ENCODE data around the gene CDCA7L.

Gene CDCA7L, protein sequence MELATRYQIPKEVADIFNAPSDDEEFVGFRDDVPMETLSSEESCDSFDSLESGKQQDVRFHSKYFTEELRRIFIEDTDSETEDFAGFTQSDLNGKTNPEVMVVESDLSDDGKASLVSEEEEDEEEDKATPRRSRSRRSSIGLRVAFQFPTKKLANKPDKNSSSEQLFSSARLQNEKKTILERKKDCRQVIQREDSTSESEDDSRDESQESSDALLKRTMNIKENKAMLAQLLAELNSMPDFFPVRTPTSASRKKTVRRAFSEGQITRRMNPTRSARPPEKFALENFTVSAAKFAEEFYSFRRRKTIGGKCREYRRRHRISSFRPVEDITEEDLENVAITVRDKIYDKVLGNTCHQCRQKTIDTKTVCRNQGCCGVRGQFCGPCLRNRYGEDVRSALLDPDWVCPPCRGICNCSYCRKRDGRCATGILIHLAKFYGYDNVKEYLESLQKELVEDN

DNA sequence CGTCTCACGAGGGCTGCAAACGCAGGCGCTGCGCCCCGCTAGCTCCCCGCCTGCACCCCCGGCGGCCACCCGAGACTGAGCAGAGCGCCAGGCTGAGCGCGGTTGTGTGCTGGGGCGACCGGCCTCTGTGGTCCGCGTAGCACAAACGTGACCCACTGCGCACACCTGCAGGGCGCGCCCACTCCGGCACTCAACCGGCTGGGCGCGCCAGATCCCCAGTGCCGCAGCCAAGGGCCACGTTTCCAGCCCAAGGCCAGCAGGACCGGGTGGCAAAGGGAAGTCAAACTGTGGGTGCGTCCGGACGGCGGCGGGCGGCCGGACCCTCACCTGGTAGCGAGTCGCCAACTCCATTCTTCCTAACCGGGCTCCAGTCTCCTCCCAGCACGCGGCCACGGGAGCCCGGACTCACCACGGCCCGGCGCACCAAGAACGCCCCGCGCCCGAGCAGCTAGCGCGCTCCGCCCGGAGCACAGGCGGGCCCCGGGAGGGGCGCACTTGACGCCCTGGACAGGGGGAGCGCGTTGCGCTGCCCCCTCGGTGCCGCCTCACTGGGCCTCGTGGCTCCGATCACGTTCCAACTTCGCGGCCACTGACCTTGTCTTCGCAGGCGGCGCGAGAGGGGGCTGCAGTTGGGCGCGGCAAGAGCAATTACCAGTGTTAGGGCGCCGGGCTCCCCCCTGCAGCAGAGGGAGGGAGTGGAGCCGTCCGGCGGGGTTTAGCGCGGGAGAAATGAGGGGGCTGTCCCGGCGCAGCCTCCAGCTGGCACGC, at the start of gene CDCA7L:
Gene CDCA7L, minus strand, starts transcription at position 446 of the 768 bp plus-strand sequence. Its CDS starts 95 bp downstream, at position 351.
- DNase-seq (ENCODE audit: low read depth), result peak; percentile 89

DNA sequence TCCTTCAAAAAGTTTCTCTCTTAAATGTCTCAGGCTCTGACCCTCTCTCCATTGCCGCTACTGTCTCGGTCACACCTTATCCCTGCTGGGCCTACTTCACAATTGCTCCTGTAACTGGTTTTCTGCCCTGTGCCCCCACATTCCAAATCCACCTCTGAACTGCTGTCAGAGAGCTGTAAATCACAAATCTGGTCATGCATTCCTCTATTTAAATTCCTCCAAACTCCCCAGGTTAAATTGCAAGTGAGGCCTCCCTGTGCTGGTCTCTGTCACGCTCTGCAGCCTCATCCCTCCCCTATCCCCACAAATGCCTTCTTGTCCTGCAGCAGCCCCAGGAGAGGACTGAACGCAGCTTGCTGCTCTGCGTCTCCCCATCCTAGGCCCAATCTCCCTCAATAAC, 40.4 kb upstream of the CDCA7L start:
- no peak for DNase-seq (ENCODE audit: low read depth)

- DNase-seq (ENCODE audit: low read depth), result no peak
Measured at GRCh38 chr7:21984042-21984441, 38.3 kb upstream of the CDCA7L start.

- no peak for DNase-seq (ENCODE audit: low read depth)
Measured at GRCh38 chr7:21983056-21983455, 37.4 kb upstream of the CDCA7L start.

- no peak for DNase-seq (ENCODE audit: low read depth)
Measured at GRCh38 chr7:21981524-21981923, 35.8 kb upstream of the CDCA7L start.

GRCh38 chr7:21980926-21981500, 35.3 kb upstream of the CDCA7L start:
- DNase-seq (ENCODE audit: low read depth), result no peak

DNA sequence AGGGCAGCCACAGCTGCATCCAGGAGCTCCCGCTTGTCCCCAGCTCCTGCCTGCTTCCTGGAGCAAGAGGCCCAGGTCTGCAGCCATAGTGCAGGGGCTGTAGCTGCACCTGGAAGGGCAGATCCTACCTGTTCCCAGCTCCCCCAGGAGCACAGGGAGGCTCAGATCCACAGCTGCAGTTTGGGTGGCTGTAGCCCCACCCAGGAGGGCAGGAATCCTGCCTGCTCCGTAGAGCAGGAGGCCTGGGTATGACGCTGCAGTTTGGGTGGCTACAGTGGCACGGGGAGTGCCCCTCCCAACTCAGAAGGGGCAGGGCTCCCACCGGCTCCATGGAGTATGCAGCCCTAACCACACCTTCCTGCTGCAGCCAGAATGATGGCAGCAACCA, 26.7 kb upstream of the CDCA7L start:
- DNase-seq (ENCODE audit: low read depth), result no peak

DNA sequence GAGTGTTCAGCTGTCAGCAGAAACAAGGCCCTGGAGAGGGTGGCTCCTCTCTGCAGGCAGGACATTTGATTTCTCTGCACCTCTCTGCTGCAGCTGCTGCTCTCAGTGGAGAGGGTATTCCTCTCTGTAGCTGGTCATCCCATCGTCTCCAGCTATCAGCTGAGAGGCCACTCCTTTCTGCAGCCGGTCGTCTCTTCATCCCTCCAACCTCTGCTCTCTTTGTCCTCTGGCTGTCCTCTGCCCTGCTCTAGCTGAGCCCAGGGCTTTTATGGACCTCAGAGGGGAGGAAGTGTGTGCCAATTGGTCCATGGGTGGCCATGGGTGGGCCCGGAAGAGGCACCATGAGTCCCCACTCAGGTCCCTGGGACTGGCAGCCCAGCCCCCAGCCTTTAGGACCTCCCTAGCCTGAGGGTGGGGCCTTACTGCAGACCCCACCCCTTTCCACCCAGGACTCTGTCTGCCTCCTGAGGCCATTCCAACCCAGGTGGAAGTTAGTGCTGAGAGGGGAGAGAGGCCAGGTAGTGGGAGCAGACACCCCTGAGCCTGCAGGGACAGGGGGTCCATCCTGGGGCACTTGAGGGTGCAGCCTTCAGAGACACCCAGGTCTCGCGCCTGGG, 26.2 kb upstream of the CDCA7L start:
- no peak for DNase-seq (ENCODE audit: low read depth)

GRCh38 chr7:21969822-21970221, 24.1 kb upstream of the CDCA7L start:
- DNase-seq (ENCODE audit: low read depth), result no peak

GRCh38 chr7:21967598-21968003, 21.9 kb upstream of the CDCA7L start:
- DNase-seq (ENCODE audit: low read depth), result no peak

DNA sequence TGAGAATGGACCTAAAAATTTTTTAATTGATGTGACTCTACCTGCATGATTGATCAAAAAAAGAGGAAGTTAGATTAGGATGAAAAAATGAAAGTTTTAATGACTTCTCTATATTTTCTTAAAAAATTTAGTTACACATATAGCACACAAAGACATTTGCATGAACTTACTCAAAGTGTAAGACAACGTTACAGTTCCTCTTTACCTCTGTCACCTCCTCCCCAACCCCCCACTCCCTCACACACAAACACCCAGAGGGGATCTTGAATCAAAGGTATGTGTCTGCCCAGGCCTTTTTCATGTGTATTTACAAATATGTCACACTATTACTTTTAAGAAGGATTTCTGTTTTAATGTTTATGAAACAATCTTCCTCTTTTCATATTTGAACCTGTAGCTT, 20.6 kb upstream of the CDCA7L start:
- no peak for DNase-seq (ENCODE audit: low read depth)

DNA sequence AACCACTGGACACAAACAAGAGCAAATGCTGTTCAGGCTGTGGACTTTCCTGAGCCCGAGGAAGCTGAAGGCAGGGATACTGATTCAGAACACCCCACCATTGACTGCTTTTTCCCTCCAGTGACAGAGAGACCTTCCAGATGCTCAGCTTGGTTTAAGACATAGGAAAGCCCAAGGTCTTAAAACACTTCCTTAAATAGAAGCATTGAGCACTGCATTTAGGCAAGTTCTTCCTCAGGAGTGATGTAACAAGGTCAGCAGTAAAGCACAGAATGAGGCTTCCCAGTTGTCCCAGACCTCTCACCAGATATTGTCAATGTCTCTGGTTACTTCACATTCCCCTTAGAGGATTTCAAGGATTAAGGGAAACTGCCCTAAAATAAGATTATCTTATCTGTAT, 19.6 kb upstream of the CDCA7L start:
- DNase-seq (ENCODE audit: low read depth), result no peak

GRCh38 chr7:21962677-21963076, 17.0 kb upstream of the CDCA7L start:
- DNase-seq (ENCODE audit: low read depth), result no peak

DNA sequence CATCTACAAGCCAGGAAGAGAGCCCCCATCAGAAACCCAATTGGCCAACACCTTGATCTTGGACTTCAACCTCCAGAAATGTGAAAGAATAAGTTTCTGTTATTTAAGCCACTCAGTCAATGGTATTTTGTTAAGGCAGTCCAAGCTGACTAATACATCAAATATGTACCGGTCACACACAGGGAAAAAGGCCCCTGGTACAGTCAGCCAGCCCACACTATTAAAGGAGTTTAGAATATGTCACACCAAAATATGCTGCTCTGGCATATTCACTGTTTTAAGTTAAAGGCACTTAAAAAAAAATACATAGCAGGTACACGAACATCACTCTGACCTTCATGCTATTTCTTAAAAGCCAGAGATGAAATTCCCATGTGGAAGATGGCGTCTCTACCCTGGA, 15.2 kb upstream of the CDCA7L start:
- peak; percentile 90 for DNase-seq (ENCODE audit: low read depth)

DNA sequence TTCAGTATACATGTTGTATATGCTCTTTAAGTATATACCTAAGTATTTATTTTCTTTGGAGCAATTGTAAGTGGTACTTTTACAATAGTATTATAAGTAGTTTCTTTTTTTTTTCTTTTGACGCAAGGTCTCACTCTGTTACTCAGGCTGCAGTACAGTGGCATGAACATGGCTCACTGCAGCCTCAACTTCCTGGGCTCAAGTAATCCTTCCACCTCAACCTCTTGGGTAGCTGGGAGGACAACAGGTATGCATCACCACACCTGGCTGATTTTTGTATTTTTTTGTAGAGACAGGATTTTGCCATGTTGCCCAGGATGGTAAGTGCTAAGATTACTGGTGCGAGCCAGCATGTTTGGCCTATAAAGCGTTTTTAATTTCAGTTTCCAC, 13.7 kb upstream of the CDCA7L start:
- DNase-seq (ENCODE audit: low read depth), result no peak

- DNase-seq (ENCODE audit: low read depth), result no peak
Measured at GRCh38 chr7:21953781-21954180, 8.1 kb upstream of the CDCA7L start.

DNA sequence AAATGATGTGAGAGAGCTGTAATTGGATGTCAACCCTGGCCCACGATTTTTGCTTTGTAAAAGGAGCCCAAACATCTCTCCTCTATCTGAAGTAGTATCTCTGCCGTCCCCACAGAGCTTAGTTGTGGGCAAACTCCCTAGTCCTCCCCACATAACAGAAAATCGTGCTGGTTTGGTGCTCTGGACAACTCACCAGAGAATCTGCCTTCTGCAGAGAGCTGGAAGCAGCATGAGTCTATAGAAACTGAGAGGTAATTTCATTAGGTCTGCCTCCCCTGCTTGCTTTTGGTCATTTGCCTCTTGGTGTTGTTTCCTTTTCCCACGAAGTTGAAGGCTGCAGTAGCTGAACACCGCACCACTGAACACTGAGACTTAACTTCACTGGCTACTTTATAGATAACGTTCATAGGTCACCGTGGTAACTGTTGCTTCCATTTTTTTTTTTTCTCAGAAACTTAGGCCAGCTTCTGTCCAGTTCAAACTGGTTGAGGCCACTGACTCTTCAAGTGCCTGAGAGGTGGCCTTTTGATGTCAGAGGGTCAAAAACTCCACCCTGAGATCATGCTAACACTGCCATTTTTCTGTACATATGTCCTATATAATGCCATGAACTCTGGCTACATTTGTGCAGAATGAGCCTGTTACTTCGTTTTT, 3.3 kb upstream of the CDCA7L start:
- DNase-seq (ENCODE audit: low read depth), result no peak

- no peak for DNase-seq (ENCODE audit: low read depth)
Measured at GRCh38 chr7:21948364-21948763, 2.7 kb upstream of the CDCA7L start.

- DNase-seq (ENCODE audit: low read depth), result no peak
Measured at GRCh38 chr7:21947946-21948345, 2.2 kb upstream of the CDCA7L start.

- no peak for DNase-seq (ENCODE audit: low read depth)
Measured at GRCh38 chr7:21947056-21947455, 1.4 kb upstream of the CDCA7L start.

DNA sequence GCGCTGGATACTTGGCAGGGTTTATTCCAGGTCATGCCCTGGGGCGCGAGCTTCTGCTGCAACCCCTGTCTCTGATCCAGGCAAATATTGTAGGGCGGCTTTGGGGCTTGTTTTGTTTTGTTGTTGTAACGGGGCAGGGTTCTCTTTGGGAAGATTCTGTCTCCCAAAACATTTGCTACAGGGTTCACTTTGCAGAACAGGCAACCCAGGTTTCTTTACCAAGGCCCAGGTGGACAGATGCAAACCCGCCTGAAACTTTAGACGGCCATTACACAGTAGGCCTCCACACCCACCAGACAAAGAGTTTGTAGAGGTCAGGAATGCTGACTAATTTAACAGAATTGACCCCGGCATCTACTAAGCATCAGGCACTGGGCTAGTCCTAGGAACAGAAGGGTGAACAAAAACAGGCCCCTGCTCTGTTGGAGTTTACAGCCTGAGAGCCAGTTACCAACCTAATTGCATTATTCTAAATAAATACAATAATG, 567 bp upstream of the CDCA7L start:
- peak; percentile 54 for DNase-seq (ENCODE audit: low read depth)

All from ELR (cell line).